Transverse colon (tissue), 3 donors: ENCODE measurements around the gene LTB4R.

Experiments
- EP300 ChIP-seq: sonication (generic); formaldehyde crosslinking; IDR thresholded peaks from one replicate; pipeline ENCODE4 v1.6.1; 2017; ENCODE audit warnings: antibody characterized with exemption, low read depth
- POLR2A ChIP-seq: fragments of 450-650 bp; IDR thresholded peaks from one replicate; pipeline ENCODE4 v1.6.1; 2016; ENCODE audit warnings: antibody characterized with exemption, mild to moderate bottlenecking, moderate library complexity
- TF ChIP-seq, protein P1 (sequence below), 5 experiments: fragments of 200-600 bp in 3 of 5; fragments of 450-650 bp in 2 of 5; sonication (generic) in 3 of 5; IDR thresholded peaks; 1 replicate in 2 of 5; 2 replicates in 3 of 5; pipeline ENCODE4 v1.5.1; 2016 to 2017; ENCODE audit warnings: antibody characterized with exemption in 5 of 5, inconsistent platforms in 3 of 5, mild to moderate bottlenecking in 2 of 5, moderate library complexity in 1 of 5

GRCh38 chr14:24348186-24348585 is 36.9 kb downstream of the LTB4R start:
- TF ChIP-seq EP300 (no peak), POLR2A (no peak)
- TF ChIP-seq, protein P1, sequence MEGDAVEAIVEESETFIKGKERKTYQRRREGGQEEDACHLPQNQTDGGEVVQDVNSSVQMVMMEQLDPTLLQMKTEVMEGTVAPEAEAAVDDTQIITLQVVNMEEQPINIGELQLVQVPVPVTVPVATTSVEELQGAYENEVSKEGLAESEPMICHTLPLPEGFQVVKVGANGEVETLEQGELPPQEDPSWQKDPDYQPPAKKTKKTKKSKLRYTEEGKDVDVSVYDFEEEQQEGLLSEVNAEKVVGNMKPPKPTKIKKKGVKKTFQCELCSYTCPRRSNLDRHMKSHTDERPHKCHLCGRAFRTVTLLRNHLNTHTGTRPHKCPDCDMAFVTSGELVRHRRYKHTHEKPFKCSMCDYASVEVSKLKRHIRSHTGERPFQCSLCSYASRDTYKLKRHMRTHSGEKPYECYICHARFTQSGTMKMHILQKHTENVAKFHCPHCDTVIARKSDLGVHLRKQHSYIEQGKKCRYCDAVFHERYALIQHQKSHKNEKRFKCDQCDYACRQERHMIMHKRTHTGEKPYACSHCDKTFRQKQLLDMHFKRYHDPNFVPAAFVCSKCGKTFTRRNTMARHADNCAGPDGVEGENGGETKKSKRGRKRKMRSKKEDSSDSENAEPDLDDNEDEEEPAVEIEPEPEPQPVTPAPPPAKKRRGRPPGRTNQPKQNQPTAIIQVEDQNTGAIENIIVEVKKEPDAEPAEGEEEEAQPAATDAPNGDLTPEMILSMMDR (IDR thresholded peaks at IDR 0.05), result no peak
